Fibroblast of villous mesenchyme (primary cell): ENCODE data around the gene RNF227. TPM values are rescaled to one million over a fixed set of nuclear protein-coding genes. Genes with fewer than 3 reads are reported as not detected.

Experiments
- DNase-seq: peaks from one replicate; pipeline ENCODE4 v3.0.0-alpha.2; 2010; ENCODE audit warnings: low read depth
- H3K4me3 ChIP-seq: 2 replicates; pipeline ENCODE4 v1.5.1; 2011; ENCODE audit warnings: low read depth, mild to moderate bottlenecking, low read length
- CTCF ChIP-seq: IDR thresholded peaks from 2 replicates; pipeline ENCODE4 v1.5.1; 2012; ENCODE audit warnings: low read depth, mild to moderate bottlenecking, low read length; ENCODE audit not compliant: insufficient read depth
- total RNA-seq: library from RNA; depleted of rRNA; stranded (reverse); fragments of >200 nt; gene quantifications from 2 replicates; pipeline ENCODE4 v1.2.3, GENCODE V29; 2012

Gene RNF227
- total RNA-seq, 1 donor = 2.2 TPM

- no peak overlapping the region for H3K4me3 ChIP-seq
- no peak for TF ChIP-seq CTCF
- no peak for DNase-seq
Observed at GRCh38 chr17:7940743-7941142, 24.7 kb upstream of the RNF227 start.

- no peak overlapping the region for H3K4me3 ChIP-seq
- DNase-seq = no peak
- no peak for TF ChIP-seq CTCF
Observed at GRCh38 chr17:7940034-7940433, 23.9 kb upstream of the RNF227 start.

- no peak for DNase-seq
- TF ChIP-seq CTCF = no peak
- H3K4me3 ChIP-seq = no peak overlapping the region
Observed at GRCh38 chr17:7935859-7936258, 19.8 kb upstream of the RNF227 start.

- peak overlapping the region; percentile 89 for H3K4me3 ChIP-seq
- peak; percentile 33 for TF ChIP-seq CTCF
- DNase-seq = peak; percentile 69
Observed at GRCh38 chr17:7932949-7933348, 16.9 kb upstream of the RNF227 start.

GRCh38 chr17:7932483-7932891 is 16.4 kb upstream of the RNF227 start:
- no peak for TF ChIP-seq CTCF
- peak; percentile 31 for DNase-seq
- peak overlapping the region; percentile 89 for H3K4me3 ChIP-seq

GRCh38 chr17:7931709-7932482 is 15.8 kb upstream of the RNF227 start, which contains the start of the genes CNTROB and TRAPPC1:
TSS of gene CNTROB (plus strand) at chr17:7932206. CDS start at chr17:7933080, 874 bp downstream.
TSS of gene TRAPPC1 (minus strand) at chr17:7931946. CDS start at chr17:7931829, 117 bp downstream.
- no peak for TF ChIP-seq CTCF
- peak within 1 kb of the TSS; percentile 89 for H3K4me3 ChIP-seq
- peak; percentile 99 for DNase-seq
